NCI-H2171 (cell line): ENCODE results near the gene RBBP8NL.
"Not testable (repeated sequence)": the region's sequence is repeated elsewhere in the genome, so short reads cannot be mapped to it uniquely, and the experiment has no call there.

ENCODE experiments used
- DNase-seq: peaks from one replicate; lab custom pipeline; 2025; lab: John Stamatoyannopoulos, UW

The RBBP8NL gene

GRCh38 chr20:62445553-62446340 is 18.4 kb upstream of the RBBP8NL start:
- peak; percentile 99 for DNase-seq

GRCh38 chr20:62444286-62444685 is 16.9 kb upstream of the RBBP8NL start:
- no peak for DNase-seq

GRCh38 chr20:62441987-62442539 is 14.7 kb upstream of the RBBP8NL start:
- DNase-seq, result no peak

- no peak for DNase-seq
These were observed 11.9 kb upstream of the RBBP8NL start for GRCh38 chr20:62439218-62439617.

GRCh38 chr20:62437927-62438326 is 10.6 kb upstream of the RBBP8NL start:
- DNase-seq, result peak; percentile 15

GRCh38 chr20:62437496-62437895 is 10.2 kb upstream of the RBBP8NL start:
- DNase-seq, result no peak

GRCh38 chr20:62436692-62437091 is 9.4 kb upstream of the RBBP8NL start:
- no peak for DNase-seq

- DNase-seq, result no peak
These were observed 6.5 kb upstream of the RBBP8NL start for GRCh38 chr20:62433658-62434497.

- no peak for DNase-seq
These were observed 3.6 kb upstream of the RBBP8NL start for GRCh38 chr20:62430866-62431447.

- DNase-seq, result no peak
These were observed 3.0 kb upstream of the RBBP8NL start for GRCh38 chr20:62430311-62430853.

- DNase-seq, result no peak
These were observed 2.3 kb upstream of the RBBP8NL start for GRCh38 chr20:62429455-62430310.

GRCh38 chr20:62428396-62429295 is 1.3 kb upstream of the RBBP8NL start:
- DNase-seq, result no peak

- no peak for DNase-seq
These were observed 648 bp upstream of the RBBP8NL start for GRCh38 chr20:62428002-62428372.

GRCh38 chr20:62426699-62427131 is 624 bp downstream of the RBBP8NL start:
- peak; percentile 51 for DNase-seq

GRCh38 chr20:62426059-62426348 is 1.3 kb downstream of the RBBP8NL start:
- not testable (repeated sequence) for DNase-seq

- DNase-seq, result no peak
These were observed 1.9 kb downstream of the RBBP8NL start for GRCh38 chr20:62425281-62426058.

- no peak for DNase-seq
These were observed 2.9 kb downstream of the RBBP8NL start for GRCh38 chr20:62424249-62425107.

GRCh38 chr20:62423326-62423706 is 4.0 kb downstream of the RBBP8NL start:
- DNase-seq, result no peak
